ENCODE results near the gene ZNF548.

DNA sequence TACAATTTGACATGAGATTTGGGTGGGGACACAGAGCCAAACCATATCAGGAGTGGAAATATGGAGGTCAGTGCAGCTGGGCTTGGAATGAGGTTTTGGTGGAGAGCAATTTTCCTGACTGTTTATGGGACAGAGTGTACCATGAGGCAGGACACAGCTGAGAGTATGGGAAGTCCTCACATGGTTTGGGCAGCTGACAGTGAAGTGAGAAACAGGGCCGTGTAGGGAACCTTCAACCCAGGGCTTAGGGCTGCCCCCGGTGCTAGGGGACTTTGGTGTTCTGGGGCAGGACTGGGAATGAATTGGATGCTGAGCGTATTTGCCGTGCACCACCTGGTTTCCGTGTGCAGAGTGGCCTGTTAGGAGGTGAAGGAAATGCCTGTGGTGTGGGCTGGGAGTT lies 6.1 kb downstream of the ZNF548 start:
- TF ChIP-seq, protein P1, sequence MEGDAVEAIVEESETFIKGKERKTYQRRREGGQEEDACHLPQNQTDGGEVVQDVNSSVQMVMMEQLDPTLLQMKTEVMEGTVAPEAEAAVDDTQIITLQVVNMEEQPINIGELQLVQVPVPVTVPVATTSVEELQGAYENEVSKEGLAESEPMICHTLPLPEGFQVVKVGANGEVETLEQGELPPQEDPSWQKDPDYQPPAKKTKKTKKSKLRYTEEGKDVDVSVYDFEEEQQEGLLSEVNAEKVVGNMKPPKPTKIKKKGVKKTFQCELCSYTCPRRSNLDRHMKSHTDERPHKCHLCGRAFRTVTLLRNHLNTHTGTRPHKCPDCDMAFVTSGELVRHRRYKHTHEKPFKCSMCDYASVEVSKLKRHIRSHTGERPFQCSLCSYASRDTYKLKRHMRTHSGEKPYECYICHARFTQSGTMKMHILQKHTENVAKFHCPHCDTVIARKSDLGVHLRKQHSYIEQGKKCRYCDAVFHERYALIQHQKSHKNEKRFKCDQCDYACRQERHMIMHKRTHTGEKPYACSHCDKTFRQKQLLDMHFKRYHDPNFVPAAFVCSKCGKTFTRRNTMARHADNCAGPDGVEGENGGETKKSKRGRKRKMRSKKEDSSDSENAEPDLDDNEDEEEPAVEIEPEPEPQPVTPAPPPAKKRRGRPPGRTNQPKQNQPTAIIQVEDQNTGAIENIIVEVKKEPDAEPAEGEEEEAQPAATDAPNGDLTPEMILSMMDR (IDR thresholded peaks at IDR 0.05), result no peak
- TF ChIP-seq POLR2A (IDR thresholded peaks at IDR 0.05) (no peak), POLR2AphosphoS5 (IDR thresholded peaks at IDR 0.05) (no peak), EP300 (IDR thresholded peaks at IDR 0.05) (no peak)
